ENCODE measurements around the gene RASAL1.

RASAL1 gene

GRCh38 chr12:113155646-113156045, 20.1 kb upstream of the RASAL1 start:
- ATAC-seq (replicated peaks) = no peak
- H3K27me3 Mint-ChIP-seq = peaks cover 11 to 15% of the 10 kb centered on the region in 2 donors
- H3K9me3 Mint-ChIP-seq = no peaks in the 10 kb centered on the region
- H3K4me3 Mint-ChIP-seq = no peak overlapping the region
- no peak for DNase-seq
- H3K27ac Mint-ChIP-seq = no peak overlapping the region
- peaks cover 11 to 16% of the 10 kb centered on the region in 2 donors for H3K4me1 Mint-ChIP-seq (ENCODE audit: low read depth in 2 of 2)
- H3K36me3 Mint-ChIP-seq (ENCODE audit: insufficient read depth) = peaks cover 24% of the 10 kb centered on the region

- ATAC-seq (replicated peaks) = no peak
- Mint-ChIP-seq H3K4me1 (ENCODE audit: low read depth in 2 of 2) (peaks cover 11 to 16% of the 10 kb centered on the region in 2 donors), H3K4me3 (peak overlapping the region in 1 of 2 donors; percentile 83), H3K9me3 (no peaks in the 10 kb centered on the region), H3K36me3 (ENCODE audit: insufficient read depth) (peaks cover 20% of the 10 kb centered on the region), H3K27ac (no peak overlapping the region), H3K27me3 (peaks cover 17 to 21% of the 10 kb centered on the region in 2 donors)
- DNase-seq = no peak
These were observed 19.5 kb upstream of the RASAL1 start for GRCh38 chr12:113155060-113155459.

- H3K27me3 Mint-ChIP-seq = peaks cover 21 to 25% of the 10 kb centered on the region in 2 donors
- no peaks in the 10 kb centered on the region for H3K9me3 Mint-ChIP-seq
- H3K4me3 Mint-ChIP-seq = peak overlapping the region; percentile 41 to 83
- ATAC-seq (replicated peaks) = no peak
- no peak for DNase-seq
- no peak overlapping the region for H3K27ac Mint-ChIP-seq
- peaks cover 17% of the 10 kb centered on the region for H3K36me3 Mint-ChIP-seq (ENCODE audit: insufficient read depth)
- peaks cover 11 to 16% of the 10 kb centered on the region in 2 donors for H3K4me1 Mint-ChIP-seq (ENCODE audit: low read depth in 2 of 2)
These were observed 18.9 kb upstream of the RASAL1 start for GRCh38 chr12:113154351-113154973.

GRCh38 chr12:113152835-113153814, 17.6 kb upstream of the RASAL1 start:
- Mint-ChIP-seq H3K4me3 (peak overlapping the region; percentile 70 to 83), H3K9me3 (no peaks in the 10 kb centered on the region), H3K27ac (peak overlapping the region in 1 of 2 donors; percentile 38), H3K27me3 (peaks cover 21 to 25% of the 10 kb centered on the region in 2 donors), H3K36me3 (ENCODE audit: insufficient read depth) (peaks cover 4% of the 10 kb centered on the region), H3K4me1 (ENCODE audit: low read depth in 2 of 2) (peaks cover 11 to 16% of the 10 kb centered on the region in 2 donors)
- DNase-seq (peak; percentile 41 to 51 (median 44)), ATAC-seq (replicated peaks) (peak; percentile 82)

GRCh38 chr12:113152196-113152834, 16.8 kb upstream of the RASAL1 start:
- peaks cover 21 to 25% of the 10 kb centered on the region in 2 donors for H3K27me3 Mint-ChIP-seq
- DNase-seq (no peak), ATAC-seq (replicated peaks) (no peak)
- H3K4me3 Mint-ChIP-seq = peak overlapping the region; percentile 70 to 83
- H3K36me3 Mint-ChIP-seq (ENCODE audit: insufficient read depth) = peaks cover 1% of the 10 kb centered on the region
- peaks cover 0 to 2% of the 10 kb centered on the region in 2 donors for H3K9me3 Mint-ChIP-seq
- peak overlapping the region; percentile 2 to 47 for H3K27ac Mint-ChIP-seq
- H3K4me1 Mint-ChIP-seq (ENCODE audit: low read depth in 2 of 2) = peaks cover 11 to 16% of the 10 kb centered on the region in 2 donors

- no peaks in the 10 kb centered on the region for H3K36me3 Mint-ChIP-seq (ENCODE audit: insufficient read depth)
- H3K27me3 Mint-ChIP-seq = peaks cover 21 to 25% of the 10 kb centered on the region in 2 donors
These were observed 16.1 kb upstream of the RASAL1 start for GRCh38 chr12:113151655-113152054.

GRCh38 chr12:113149361-113150150, 14.0 kb upstream of the RASAL1 start, which contains the start of gene CFAP73:
Gene CFAP73, plus strand, starts transcription at chr12:113149724. Its CDS starts 134 bp downstream, at chr12:113149858.
- Mint-ChIP-seq H3K4me1 (ENCODE audit: low read depth in 2 of 2) (peaks cover 11 to 13% of the 10 kb centered on the region in 2 donors), H3K9me3 (peaks cover 0 to 2% of the 10 kb centered on the region in 2 donors), H3K27me3 (peaks cover 21 to 25% of the 10 kb centered on the region in 2 donors), H3K36me3 (ENCODE audit: insufficient read depth) (no peaks in the 10 kb centered on the region), H3K4me3 (no peak within 1 kb of the TSS), H3K27ac (no peak within 1 kb of the TSS)
- ATAC-seq (replicated peaks) (no peak), DNase-seq (no peak)

More at GRCh38 chr12:113151655-113152054, 16.1 kb upstream of the RASAL1 start:
- peak overlapping the region in 1 of 2 donors; percentile 47 for H3K27ac Mint-ChIP-seq
- peaks cover 11 to 13% of the 10 kb centered on the region in 2 donors for H3K4me1 Mint-ChIP-seq (ENCODE audit: low read depth in 2 of 2)
- H3K4me3 Mint-ChIP-seq = peak overlapping the region; percentile 70 to 83
- H3K9me3 Mint-ChIP-seq = peaks cover 0 to 2% of the 10 kb centered on the region in 2 donors
- ATAC-seq (replicated peaks) (no peak), DNase-seq (no peak)

- Mint-ChIP-seq H3K36me3 (ENCODE audit: insufficient read depth) (no peaks in the 10 kb centered on the region), H3K4me3 (no peak overlapping the region), H3K27ac (no peak overlapping the region), H3K4me1 (ENCODE audit: low read depth in 2 of 2) (peaks cover under 1 to 2% of the 10 kb centered on the region in 2 donors), H3K27me3 (peaks cover 14 to 26% of the 10 kb centered on the region in 2 donors), H3K9me3 (peaks cover 0 to 2% of the 10 kb centered on the region in 2 donors)
- ATAC-seq (replicated peaks) (no peak), DNase-seq (no peak)
These were observed 11.4 kb upstream of the RASAL1 start for GRCh38 chr12:113146999-113147398.

GRCh38 chr12:113145720-113146551, 10.4 kb upstream of the RASAL1 start:
- no peak overlapping the region for H3K4me3 Mint-ChIP-seq
- peaks cover 12 to 21% of the 10 kb centered on the region in 2 donors for H3K27me3 Mint-ChIP-seq
- H3K9me3 Mint-ChIP-seq = peaks cover 0 to 2% of the 10 kb centered on the region in 2 donors
- ATAC-seq (replicated peaks) (no peak), DNase-seq (no peak)
- no peaks in the 10 kb centered on the region for H3K36me3 Mint-ChIP-seq (ENCODE audit: insufficient read depth)
- H3K27ac Mint-ChIP-seq = no peak overlapping the region
- H3K4me1 Mint-ChIP-seq (ENCODE audit: low read depth in 2 of 2) = no peaks in the 10 kb centered on the region

- H3K36me3 Mint-ChIP-seq (ENCODE audit: insufficient read depth) = no peaks in the 10 kb centered on the region
- H3K27ac Mint-ChIP-seq = no peak overlapping the region
- no peaks in the 10 kb centered on the region for H3K4me1 Mint-ChIP-seq (ENCODE audit: low read depth in 2 of 2)
- DNase-seq (no peak), ATAC-seq (replicated peaks) (no peak)
- H3K27me3 Mint-ChIP-seq = peaks cover 1 to 10% of the 10 kb centered on the region in 2 donors
- no peak overlapping the region for H3K4me3 Mint-ChIP-seq
- H3K9me3 Mint-ChIP-seq = peaks cover 0 to 2% of the 10 kb centered on the region in 2 donors
These were observed 9.2 kb upstream of the RASAL1 start for GRCh38 chr12:113144806-113145205.

- ATAC-seq (replicated peaks) (no peak), DNase-seq (no peak)
- H3K9me3 Mint-ChIP-seq = peaks cover 0 to 2% of the 10 kb centered on the region in 2 donors
- no peak overlapping the region for H3K27ac Mint-ChIP-seq
- H3K27me3 Mint-ChIP-seq = peaks cover 0 to 8% of the 10 kb centered on the region in 2 donors
- H3K36me3 Mint-ChIP-seq (ENCODE audit: insufficient read depth) = no peaks in the 10 kb centered on the region
- no peak overlapping the region for H3K4me3 Mint-ChIP-seq
- no peaks in the 10 kb centered on the region for H3K4me1 Mint-ChIP-seq (ENCODE audit: low read depth in 2 of 2)
These were observed 8.4 kb upstream of the RASAL1 start for GRCh38 chr12:113143959-113144358.

GRCh38 chr12:113142886-113143332, 7.3 kb upstream of the RASAL1 start:
- Mint-ChIP-seq H3K4me3 (no peak overlapping the region), H3K36me3 (ENCODE audit: insufficient read depth) (no peaks in the 10 kb centered on the region), H3K27ac (no peak overlapping the region), H3K27me3 (peaks cover 0 to 8% of the 10 kb centered on the region in 2 donors), H3K4me1 (ENCODE audit: low read depth in 2 of 2) (no peaks in the 10 kb centered on the region), H3K9me3 (peaks cover 0 to 2% of the 10 kb centered on the region in 2 donors)
- ATAC-seq (replicated peaks) = no peak
- no peak for DNase-seq

Data from effector memory CD8-positive, alpha-beta T cell (primary cell).